HepG2 (cell line): ENCODE measurements around the gene PPIP5K1. TPM values are rescaled to one million over a fixed set of nuclear protein-coding genes. Genes with fewer than 3 reads are reported as not detected.
"Not testable (repeated sequence)": the region's sequence is repeated elsewhere in the genome, so short reads cannot be mapped to it uniquely, and the experiment has no call there.

Experiments used
- ATAC-seq: fragments of 200-7000 bp; cut with Tn5 transposase; 3 replicates; pipeline ENCODE4 v1.9.1; 2020; ENCODE audit warnings: mild to moderate bottlenecking, moderate library complexity
- BruUV-seq: library from RNA; stranded (reverse); fragments of 400-500 nt; replicated peaks from 2 replicates; lab custom pipeline; 2021; lab: Mats Ljungman, UMichigan
- CTCF ChIA-PET: fragments of 300-600 bp; formaldehyde crosslinking; extraction: SDS; loops from one replicate; lab custom pipeline; 2021; ENCODE audit warnings: low total read pairs, inconsistent platforms, low intra/inter-chr PET ratio; lab: Yijun Ruan, JAX
- POLR2A ChIA-PET: fragments of 350-600 bp; sonication (Branson Sonifier 250); formaldehyde crosslinking; loops from one replicate; lab custom pipeline; 2020; ENCODE audit warnings: antibody characterized with exemption, inconsistent platforms; lab: Yijun Ruan, JAX
- DNase-seq: peaks from one replicate; pipeline ENCODE4 v3.0.0-alpha.2; 2015; ENCODE audit warnings: low spot score
- FAIRE-seq: peaks from 3 replicates; lab custom pipeline; 2011; peaks lifted over from hg19 to GRCh38; lab: Jason Lieb, UNC
- H2AFZ ChIP-seq: one replicate; pipeline ENCODE4 v1.6.1; 2011; ENCODE audit warnings: low read length, inconsistent platforms
- H3K27ac ChIP-seq: fragments of 300-600 bp; 3 replicates; pipeline ENCODE4 v1.8.0; 2011; ENCODE audit warnings: mixed run types, mild to moderate bottlenecking, mixed read lengths, low read length, inconsistent platforms; ENCODE audit not compliant: insufficient read depth; ENCODE audit errors: extremely low read length
- H3K27me3 ChIP-seq, 2 experiments: fragments of 200-600 bp in 1 of 2; 2 replicates in 1 of 2; 3 replicates in 1 of 2; pipeline versions ENCODE4 v1.6.0 to v1.8.0; 2011; ENCODE audit warnings: low read length in 2 of 2, mild to moderate bottlenecking in 2 of 2, moderate library complexity in 2 of 2, inconsistent platforms in 1 of 2; ENCODE audit not compliant: insufficient read depth in 2 of 2, control insufficient read depth in 1 of 2
- H3K36me3 ChIP-seq, 2 experiments: fragments of 200-600 bp in 1 of 2; replicated peaks in 1 of 2; 2 replicates in 1 of 2; 3 replicates in 1 of 2; pipeline versions ENCODE4 v1.5.1 to v1.8.0; 2011; ENCODE audit warnings: low read length in 2 of 2, inconsistent platforms in 1 of 2; ENCODE audit not compliant: insufficient read depth in 2 of 2, control insufficient read depth in 1 of 2
- H3K4me1 ChIP-seq: 2 replicates; pipeline ENCODE4 v1.5.1; 2012; ENCODE audit warnings: low read length, inconsistent platforms; ENCODE audit not compliant: insufficient read depth
- H3K4me2 ChIP-seq: 2 replicates; pipeline ENCODE4 v1.6.0; 2011; ENCODE audit warnings: low read depth, low read length, inconsistent platforms
- H3K4me3 ChIP-seq, 3 experiments: fragments of 200-600 bp in 1 of 3; sonication (generic), shearing (Covaris generic) in 1 of 3; replicated peaks in 1 of 3; 2 replicates each; pipeline ENCODE4 v1.5.1; 2011 to 2016; ENCODE audit warnings: low read length in 3 of 3, inconsistent platforms in 2 of 3, low read depth in 2 of 3, mild to moderate bottlenecking in 2 of 3, control low read depth in 1 of 3, mixed read lengths in 1 of 3; ENCODE audit not compliant: insufficient read depth in 1 of 3
- H3K79me2 ChIP-seq: one replicate; pipeline ENCODE4 v1.6.1; 2011; ENCODE audit warnings: low read length, inconsistent platforms; ENCODE audit not compliant: insufficient read depth
- H3K9ac ChIP-seq: 2 replicates; pipeline ENCODE4 v1.6.0; 2011; ENCODE audit warnings: mild to moderate bottlenecking, low read depth, low read length, inconsistent platforms; ENCODE audit not compliant: insufficient read depth
- H3K9me3 ChIP-seq: 2 replicates; pipeline ENCODE4 v1.5.1; 2012; ENCODE audit warnings: mild to moderate bottlenecking, low read length
- H4K20me1 ChIP-seq: 2 replicates; pipeline ENCODE4 v1.6.0; 2011; ENCODE audit warnings: inconsistent platforms, mild to moderate bottlenecking, low read length, moderate library complexity; ENCODE audit not compliant: insufficient read depth
- WGBS: methylation state at CpG from one replicate; pipeline ENCODE4 v1.1.6; 2017; ENCODE audit warnings: low lambda C conversion rate; 5-methylcytosine and 5-hydroxymethylcytosine counted together
- in situ Hi-C: cut with HindIII; loops from 2 replicates; pipeline ENCODE4 v1.10.0; 2017; ENCODE audit warnings: low pct_unique_long_range_greater_than_20kb; ENCODE audit not compliant: extremely low pct_ligation_motif_present
- intact Hi-C: fragments of 100-400 bp; cut with micrococcal nuclease; formaldehyde crosslinking; loops from one replicate; pipeline ENCODE4 v1.10.0; 2022; ENCODE audit not compliant: unreplicated experiment
- polyA plus RNA-seq, 8 experiments: library from polyadenylated mRNA; depleted of rRNA in 3 of 8; stranded (reverse) in 7 of 8; unstranded in 1 of 8; fragments of >200 nt; fragmentation: Illumina TruSeq in 4 of 8; extraction: Trizol in 4 of 8; gene quantifications; 2 replicates each; pipeline versions ENCODE4 v1.2.1 to v1.2.3, GENCODE V29; 2011 to 2016; ENCODE audit warnings: low read depth in 4 of 8, missing spikeins in 1 of 8, mixed read lengths in 1 of 8; ENCODE audit not compliant: insufficient read depth in 1 of 8
- total RNA-seq, 5 experiments: library from RNA; depleted of rRNA; stranded (reverse); fragments of >200 nt; fragmentation: Illumina TruSeq; extraction: Trizol; gene quantifications; 2 replicates each; pipeline ENCODE4 v1.2.3, GENCODE V29; 2016; ENCODE audit warnings: low read depth in 1 of 5

PPIP5K1 gene
- total and polyA plus RNA-seq, 2 of the 13 experiments (the other 11 are each of a cell fraction or from before 2014, with no cell fraction given) = 9.9 to 10.9 TPM

GRCh38 chr15:43592841-43593240 lies 2.8 kb upstream of the PPIP5K1 start:
- H3K36me3 ChIP-seq, H3K27me3 ChIP-seq, H4K20me1 ChIP-seq, DNase-seq, FAIRE-seq, intact Hi-C loops, POLR2A ChIA-PET, in situ Hi-C loops, H3K4me1 ChIP-seq, H3K9ac ChIP-seq, CTCF ChIA-PET, H2AFZ ChIP-seq, H3K9me3 ChIP-seq, H3K27ac ChIP-seq, ATAC-seq, BruUV-seq, H3K4me2 ChIP-seq, H3K4me3 ChIP-seq, H3K79me2 ChIP-seq: not testable (repeated sequence)
- 0% methylated on average over 2 of the region's 8 CpGs for WGBS

- H3K4me3 ChIP-seq, FAIRE-seq, in situ Hi-C loops, DNase-seq, POLR2A ChIA-PET, H4K20me1 ChIP-seq, H3K27ac ChIP-seq, H2AFZ ChIP-seq, H3K4me1 ChIP-seq, H3K9ac ChIP-seq, BruUV-seq, H3K4me2 ChIP-seq, CTCF ChIA-PET, H3K79me2 ChIP-seq, H3K36me3 ChIP-seq, intact Hi-C loops, H3K9me3 ChIP-seq, ATAC-seq, H3K27me3 ChIP-seq: not testable (repeated sequence)
- no CpG with 5 or more reads among the region's 1 CpG for WGBS
Observed at GRCh38 chr15:43574607-43575006, 15.4 kb downstream of the PPIP5K1 start.

DNA sequence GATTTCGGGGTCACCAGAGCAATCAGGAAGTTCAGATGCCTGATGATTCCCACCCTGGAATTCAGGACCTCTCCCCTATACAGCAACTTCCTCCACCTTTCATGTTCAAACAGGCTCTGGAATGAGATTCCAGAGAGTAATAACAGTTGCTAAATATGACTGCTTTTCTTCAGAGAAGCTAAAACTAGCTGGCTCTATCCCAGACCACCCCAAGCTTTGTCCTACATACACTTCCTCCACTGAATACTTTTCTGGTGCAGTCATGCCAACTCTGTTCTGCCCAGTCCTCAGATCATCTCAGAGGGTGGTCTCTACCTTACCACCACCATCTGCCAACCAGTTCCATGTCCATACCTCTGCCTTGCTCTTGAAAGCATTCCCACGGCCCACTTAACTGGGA lies 23.4 kb downstream of the PPIP5K1 start:
- H3K36me3 ChIP-seq, H3K4me1 ChIP-seq, intact Hi-C loops, H3K79me2 ChIP-seq, FAIRE-seq, POLR2A ChIA-PET, H3K4me2 ChIP-seq, in situ Hi-C loops, BruUV-seq, CTCF ChIA-PET, H3K9ac ChIP-seq, H4K20me1 ChIP-seq, H3K9me3 ChIP-seq, H3K27ac ChIP-seq, DNase-seq, ATAC-seq, H3K27me3 ChIP-seq, H3K4me3 ChIP-seq, H2AFZ ChIP-seq: not testable (repeated sequence)
- no CpG with 5 or more reads among the region's 2 CpGs for WGBS

DNA sequence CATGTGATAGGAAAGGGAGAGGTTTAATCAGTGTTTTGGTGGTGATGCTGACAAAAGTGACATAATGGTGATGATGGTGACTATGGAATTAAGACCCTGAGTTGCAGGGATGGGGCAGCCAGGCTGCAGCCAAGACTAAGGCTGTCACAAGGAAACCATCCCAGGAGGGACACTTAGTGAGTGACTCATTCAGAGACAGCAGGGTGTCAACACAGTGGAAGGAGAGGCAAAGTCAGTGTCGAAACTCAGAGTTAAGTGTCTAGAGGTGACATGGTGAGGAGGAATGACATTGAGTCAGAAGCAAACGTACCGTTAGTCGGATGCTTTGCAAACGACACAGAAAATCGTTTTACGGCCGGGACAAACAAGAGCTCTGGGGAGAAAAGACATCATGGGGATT lies 26.2 kb downstream of the PPIP5K1 start:
- DNase-seq, H2AFZ ChIP-seq, H3K4me3 ChIP-seq, ATAC-seq, intact Hi-C loops, H3K4me1 ChIP-seq, POLR2A ChIA-PET, H3K9ac ChIP-seq, H3K4me2 ChIP-seq, in situ Hi-C loops, BruUV-seq, H4K20me1 ChIP-seq, H3K27me3 ChIP-seq, H3K36me3 ChIP-seq, FAIRE-seq, CTCF ChIA-PET, H3K79me2 ChIP-seq, H3K27ac ChIP-seq, H3K9me3 ChIP-seq: not testable (repeated sequence)
- WGBS = no CpG with 5 or more reads among the region's 8 CpGs
